HG03135 (cell line): ENCODE measurements around the gene HNRNPM.
"Not testable (repeated sequence)": the region's sequence is repeated elsewhere in the genome, so short reads cannot be mapped to it uniquely, and the experiment has no call there.

ENCODE experiments used
- ATAC-seq: cut with Tn5 transposase; IDR thresholded peaks from one replicate; pipeline ENCODE4 v1.9.1; 2021; ENCODE audit warnings: mild to moderate bottlenecking, moderate library complexity; ENCODE audit not compliant: unreplicated experiment

Gene HNRNPM, protein sequence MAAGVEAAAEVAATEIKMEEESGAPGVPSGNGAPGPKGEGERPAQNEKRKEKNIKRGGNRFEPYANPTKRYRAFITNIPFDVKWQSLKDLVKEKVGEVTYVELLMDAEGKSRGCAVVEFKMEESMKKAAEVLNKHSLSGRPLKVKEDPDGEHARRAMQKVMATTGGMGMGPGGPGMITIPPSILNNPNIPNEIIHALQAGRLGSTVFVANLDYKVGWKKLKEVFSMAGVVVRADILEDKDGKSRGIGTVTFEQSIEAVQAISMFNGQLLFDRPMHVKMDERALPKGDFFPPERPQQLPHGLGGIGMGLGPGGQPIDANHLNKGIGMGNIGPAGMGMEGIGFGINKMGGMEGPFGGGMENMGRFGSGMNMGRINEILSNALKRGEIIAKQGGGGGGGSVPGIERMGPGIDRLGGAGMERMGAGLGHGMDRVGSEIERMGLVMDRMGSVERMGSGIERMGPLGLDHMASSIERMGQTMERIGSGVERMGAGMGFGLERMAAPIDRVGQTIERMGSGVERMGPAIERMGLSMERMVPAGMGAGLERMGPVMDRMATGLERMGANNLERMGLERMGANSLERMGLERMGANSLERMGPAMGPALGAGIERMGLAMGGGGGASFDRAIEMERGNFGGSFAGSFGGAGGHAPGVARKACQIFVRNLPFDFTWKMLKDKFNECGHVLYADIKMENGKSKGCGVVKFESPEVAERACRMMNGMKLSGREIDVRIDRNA

DNA sequence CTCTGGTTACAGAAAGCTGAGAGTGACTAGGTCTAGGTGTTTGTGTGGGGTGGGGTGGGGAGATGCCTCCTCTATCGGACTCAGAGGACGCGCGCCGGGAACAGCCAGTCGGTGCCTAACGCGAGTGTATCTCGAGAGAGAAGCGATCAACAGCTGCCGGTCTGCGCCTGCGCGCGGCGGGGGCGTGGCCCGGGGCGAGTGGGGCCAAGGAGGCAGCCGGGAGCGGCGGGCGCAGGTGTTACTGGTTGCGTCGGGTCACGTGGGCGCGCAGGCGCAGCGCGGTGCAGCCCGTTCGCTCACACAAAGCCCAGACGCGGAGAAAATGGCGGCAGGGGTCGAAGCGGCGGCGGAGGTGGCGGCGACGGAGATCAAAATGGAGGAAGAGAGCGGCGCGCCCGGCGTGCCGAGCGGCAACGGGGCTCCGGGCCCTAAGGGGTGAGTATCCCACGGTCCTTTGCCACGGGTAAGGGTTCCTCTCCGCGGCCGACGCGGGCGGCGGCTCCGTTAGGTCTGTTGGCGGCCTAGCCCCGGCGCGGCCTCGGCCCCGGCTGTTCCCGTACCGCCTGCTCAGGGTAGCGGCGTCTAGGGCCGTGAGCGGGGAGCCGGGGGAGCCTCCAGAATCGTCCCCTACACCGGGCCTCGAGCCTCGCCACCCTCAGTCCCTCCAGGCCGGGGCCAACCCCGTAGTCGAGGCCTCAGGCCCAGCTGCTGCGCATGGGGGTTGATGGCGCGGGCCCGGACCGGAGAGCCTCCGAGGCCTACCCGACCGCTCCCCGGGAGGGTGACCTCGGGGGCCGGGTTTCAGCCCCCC lies at the start of gene HNRNPM:
HNRNPM (plus strand) TSS at position 299 of the 811 bp plus-strand sequence; CDS start at position 323, 24 bp downstream.
- ATAC-seq = peak; percentile 71

DNA sequence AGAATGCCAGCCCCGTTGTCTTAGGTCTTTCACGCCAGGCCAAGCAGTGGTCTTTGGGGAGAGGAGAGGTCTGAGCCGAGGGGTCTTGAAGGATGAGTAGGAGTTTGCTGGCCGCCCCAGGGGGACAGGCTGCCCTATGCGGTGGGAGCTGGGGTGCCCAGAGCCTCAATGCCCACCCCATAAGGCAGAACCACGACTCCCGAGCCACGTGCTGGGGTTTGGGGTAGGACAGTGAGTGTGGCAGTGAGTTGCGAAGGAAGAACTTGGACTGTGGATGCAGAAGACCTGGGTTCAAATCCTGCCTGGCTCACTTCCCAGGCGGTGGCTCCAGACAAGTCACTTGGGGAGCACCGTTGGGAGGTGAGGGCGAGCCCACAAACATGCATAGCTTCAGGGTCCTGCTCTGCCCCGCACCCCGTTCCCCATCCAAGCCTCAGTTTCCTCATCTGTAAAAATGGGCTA lies 49.1 kb upstream of the HNRNPM start:
- no peak for ATAC-seq

DNA sequence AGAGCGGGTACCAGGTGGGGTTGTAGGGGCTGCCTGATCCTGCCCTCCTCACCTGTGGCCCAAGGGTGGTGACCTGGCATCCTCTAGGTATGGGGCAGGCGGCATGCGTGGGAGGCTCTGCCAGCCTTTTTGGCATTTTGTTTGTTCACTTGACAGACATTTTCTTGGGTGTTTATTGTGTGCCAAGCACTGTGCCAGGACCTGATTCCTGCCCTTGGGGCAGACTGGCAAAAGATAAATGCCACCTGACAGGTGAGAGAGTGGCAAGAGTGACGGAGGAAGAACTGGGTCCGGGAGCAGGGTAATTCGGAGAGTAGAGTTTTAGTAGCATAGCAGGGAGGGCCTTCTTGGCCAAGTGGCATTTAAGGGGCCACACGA lies 48.6 kb upstream of the HNRNPM start:
- ATAC-seq = no peak

DNA sequence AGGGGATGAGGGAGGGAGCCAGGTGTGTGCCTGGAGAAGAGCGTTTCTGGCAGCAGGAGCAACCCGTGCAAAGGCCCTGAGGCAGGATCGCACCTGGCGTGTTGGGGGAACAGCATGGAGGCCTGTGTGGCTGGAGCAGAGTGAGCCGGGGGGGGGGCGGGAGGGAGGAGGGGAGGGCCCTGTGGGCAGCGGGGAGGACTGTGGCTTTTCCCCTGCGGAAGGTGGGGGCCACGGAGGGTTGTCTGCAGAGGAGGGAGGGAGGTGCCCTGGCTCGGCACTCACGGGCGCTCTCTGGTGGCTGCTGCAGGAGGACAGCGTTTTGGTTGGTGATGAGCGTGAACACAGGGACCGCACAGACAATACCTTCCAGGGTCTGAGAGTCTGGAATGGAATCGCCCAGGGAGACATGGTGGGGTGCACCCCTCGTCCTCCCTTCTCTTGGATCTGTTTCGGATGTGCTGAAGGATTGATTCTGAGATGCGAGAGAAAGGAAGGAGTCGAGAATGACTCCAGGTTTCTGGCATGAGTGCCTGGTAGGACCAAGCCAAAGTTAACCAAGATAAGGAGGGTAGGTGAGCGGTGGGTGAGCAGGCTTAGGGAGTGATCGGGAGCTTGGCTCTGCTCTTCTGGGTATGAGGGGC lies 48.1 kb upstream of the HNRNPM start:
- ATAC-seq = peak; percentile 51

DNA sequence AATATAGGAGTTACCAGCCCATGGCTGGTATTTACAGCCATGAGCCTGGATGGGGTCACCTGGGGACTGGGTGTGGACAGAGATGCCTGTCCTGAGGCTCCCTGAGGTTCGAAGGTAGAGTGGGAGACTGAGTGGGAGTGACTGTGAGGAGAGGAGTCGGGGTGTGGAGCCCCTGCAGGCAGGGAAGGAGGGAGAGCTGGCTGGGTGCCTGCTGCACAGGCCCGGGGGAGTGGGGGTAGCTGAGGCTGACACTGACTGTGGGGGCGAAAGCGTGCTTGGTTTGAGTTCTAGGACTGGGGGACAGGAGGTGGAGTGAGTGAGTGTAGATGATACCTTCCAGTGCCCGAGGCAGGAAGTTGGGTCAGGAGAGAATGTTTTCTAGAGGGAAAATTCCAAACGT lies 47.5 kb upstream of the HNRNPM start:
- no peak for ATAC-seq

DNA sequence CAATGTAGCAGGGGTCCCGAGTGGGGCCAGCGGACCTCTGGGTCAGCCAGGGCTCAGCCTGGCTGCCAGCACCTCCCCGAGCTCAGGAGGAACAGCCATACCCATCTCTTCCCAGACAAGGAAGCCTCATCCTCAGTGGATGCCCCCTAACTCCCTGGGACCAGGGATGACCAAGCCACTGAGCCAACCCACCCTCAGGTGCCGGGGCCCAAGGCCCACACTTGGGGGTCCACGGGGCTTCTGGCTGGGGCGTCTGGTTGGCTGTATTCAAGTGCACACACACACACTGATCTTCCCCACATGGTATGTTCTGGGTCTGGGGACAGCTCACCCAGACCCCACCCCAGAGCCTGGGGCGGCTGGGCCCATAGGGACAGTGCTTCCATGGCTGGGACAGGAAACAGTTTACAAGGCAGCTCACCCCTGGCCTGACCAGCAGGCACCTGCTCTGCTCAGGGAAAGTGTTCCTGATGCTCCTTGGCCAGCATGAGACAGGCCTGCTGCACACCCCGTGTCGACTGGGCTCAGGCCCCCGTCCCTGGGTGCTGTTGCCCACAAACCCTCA lies 46.9 kb upstream of the HNRNPM start:
- no peak for ATAC-seq

DNA sequence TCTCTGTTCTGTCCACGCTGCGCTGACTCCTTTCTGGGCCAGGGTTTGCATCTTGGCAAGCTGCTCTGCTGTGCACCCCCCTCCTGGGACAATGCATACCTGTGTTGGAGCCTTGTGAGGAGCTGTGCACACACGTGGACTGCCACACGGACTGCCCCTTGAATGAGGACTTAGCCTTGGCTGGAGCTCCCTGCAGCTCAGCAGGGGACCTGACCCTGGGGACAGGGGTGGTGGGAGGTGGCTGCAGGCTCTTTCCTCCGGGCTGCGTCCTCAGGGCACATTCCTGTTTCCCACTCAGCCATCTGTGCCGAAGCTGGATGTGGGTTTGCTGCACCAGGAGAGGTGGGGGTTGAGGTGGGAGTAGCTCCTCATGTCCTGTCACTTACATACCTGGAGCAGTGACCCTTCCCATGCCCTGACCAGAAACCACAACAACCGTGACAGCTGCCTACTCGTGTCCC lies 46.4 kb upstream of the HNRNPM start:
- no peak for ATAC-seq

DNA sequence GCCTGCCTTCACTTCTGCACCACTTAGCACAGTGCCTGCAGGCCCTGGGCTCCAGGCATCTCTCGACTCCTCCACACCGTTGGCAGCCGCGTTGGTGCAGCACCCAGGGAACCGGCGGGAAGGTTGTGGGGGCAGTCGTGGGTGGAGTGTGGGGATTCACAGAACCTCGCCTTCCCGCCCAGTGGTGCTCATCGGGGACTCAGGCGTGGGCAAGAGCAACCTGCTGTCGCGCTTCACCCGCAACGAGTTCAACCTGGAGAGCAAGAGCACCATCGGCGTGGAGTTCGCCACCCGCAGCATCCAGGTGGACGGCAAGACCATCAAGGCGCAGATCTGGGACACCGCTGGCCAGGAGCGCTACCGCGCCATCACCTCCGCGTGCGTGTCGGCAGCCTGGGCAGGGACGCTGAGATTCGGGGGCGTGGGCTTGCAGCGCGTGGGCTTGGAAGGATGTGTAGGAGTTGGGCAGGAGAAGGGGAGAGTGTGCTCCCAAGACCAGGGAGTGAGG lies 45.0 kb upstream of the HNRNPM start:
- no peak for ATAC-seq

DNA sequence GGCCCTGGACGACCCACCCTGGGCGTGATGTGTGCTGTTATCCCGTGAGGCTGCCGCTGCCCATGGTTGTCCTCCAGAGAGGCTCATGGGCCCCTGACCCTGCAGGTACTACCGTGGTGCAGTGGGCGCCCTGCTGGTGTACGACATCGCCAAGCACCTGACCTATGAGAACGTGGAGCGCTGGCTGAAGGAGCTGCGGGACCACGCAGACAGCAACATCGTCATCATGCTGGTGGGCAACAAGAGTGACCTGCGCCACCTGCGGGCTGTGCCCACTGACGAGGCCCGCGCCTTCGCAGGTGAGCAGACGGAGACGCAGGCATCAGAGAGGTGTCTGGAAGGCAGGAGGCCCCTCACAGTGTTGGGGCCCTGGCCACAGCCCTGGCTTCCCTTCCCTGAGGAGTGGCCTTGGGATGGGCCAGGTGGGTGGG lies 42.8 kb upstream of the HNRNPM start:
- ATAC-seq = no peak

DNA sequence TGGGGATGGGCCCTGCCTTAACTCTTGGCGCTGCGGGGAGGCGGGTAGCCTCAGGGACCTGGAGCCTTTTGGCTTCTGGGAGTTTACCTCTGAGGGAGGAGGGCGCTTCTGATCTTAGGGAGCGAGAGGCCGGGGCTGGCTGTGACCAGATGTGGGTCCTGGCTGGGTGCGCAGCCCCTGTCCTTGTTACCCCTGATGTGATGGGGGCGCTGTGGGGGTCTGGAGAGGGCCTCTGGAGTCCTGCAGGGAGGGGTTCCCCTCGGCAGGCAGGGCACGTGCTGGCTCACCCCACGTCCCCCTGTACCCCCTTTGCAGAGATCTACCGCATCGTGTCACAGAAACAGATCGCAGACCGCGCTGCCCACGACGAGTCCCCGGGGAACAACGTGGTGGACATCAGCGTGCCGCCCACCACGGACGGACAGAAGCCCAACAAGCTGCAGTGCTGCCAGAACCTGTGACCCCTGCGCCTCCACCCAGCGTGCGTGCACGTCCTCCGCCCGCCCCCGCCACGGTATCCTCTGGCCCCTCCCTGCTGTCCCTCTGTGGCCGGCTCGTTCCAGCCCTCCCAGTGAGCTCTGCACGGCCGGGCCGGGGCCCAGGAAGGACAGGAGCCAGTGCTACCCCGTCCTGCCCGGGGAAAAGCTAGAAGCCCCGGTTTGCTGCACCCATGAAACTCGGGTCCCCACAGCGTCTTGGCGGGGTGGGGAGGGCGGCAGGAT lies 41.5 kb upstream of the HNRNPM start:
- ATAC-seq = no peak

DNA sequence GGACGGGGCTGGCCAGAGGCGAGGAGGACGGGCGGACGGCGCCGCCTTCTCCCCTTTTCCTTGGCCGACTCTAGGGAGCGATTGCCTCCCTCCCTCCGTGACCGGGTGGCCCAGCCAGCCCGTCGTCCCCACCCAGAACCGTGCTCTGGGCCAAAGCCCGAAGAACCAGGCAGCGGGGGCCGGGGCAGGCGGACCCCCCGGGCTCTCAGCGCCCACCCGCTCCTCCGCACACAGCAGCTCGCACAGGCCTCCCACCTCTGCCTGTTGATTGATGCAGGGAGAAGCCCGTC lies 41.0 kb upstream of the HNRNPM start:
- no peak for ATAC-seq

DNA sequence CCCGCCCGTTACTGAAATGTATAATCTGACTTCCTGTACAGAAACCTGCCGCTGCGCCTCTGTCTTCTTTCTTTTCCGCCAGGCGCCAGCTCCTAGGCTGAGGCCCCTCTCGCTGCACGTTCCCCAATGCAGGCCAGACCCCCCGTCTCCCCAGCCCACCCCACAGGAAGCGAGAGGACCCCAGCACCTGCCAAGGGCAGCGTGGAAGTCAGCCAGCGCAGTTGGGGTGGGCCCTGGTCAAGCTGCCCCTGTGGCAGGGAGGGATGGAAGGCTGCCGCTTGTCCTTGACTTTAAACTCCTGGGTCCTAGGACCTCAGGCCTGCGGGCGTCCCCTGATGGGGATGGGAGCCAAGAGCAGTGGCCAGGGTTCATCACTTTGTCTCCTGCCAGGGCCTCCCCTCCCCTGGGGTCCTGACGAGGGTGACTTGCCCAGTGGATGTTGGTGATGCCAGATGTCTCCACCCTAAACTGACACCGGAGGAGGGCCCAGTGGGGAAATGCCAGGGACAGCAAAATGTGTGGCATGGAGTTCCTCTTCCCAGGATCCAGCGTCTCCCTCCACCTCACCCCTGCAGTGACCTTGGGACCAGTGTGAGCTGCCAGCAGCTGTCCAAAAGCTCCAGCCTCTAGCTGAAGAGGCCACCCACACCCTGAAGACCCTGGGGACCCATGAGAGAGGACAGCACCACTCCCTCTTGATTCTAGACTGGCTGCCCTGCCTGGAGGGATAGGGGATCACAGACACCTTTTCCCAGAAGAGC lies 40.2 kb upstream of the HNRNPM start:
- ATAC-seq = no peak

DNA sequence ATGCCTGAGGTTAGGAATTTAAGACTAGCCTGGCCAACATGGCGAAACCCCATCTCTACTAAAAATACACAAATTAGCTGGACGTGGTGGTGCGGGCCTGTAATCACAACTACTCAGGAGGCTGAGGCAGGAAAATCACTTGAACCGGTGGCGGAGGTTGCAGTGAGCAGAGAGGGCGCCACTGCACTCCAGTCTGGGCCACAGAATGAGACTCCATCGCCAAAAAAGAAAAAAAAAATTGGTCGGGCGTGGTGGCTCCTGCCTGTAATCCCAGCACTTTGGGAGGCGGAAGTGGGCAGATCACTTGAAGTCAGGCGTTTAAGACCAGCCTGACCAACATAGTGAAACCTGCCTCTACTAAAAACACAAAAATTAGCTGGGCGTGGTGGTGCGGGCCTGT lies 34.1 kb upstream of the HNRNPM start:
- ATAC-seq = not testable (repeated sequence)

DNA sequence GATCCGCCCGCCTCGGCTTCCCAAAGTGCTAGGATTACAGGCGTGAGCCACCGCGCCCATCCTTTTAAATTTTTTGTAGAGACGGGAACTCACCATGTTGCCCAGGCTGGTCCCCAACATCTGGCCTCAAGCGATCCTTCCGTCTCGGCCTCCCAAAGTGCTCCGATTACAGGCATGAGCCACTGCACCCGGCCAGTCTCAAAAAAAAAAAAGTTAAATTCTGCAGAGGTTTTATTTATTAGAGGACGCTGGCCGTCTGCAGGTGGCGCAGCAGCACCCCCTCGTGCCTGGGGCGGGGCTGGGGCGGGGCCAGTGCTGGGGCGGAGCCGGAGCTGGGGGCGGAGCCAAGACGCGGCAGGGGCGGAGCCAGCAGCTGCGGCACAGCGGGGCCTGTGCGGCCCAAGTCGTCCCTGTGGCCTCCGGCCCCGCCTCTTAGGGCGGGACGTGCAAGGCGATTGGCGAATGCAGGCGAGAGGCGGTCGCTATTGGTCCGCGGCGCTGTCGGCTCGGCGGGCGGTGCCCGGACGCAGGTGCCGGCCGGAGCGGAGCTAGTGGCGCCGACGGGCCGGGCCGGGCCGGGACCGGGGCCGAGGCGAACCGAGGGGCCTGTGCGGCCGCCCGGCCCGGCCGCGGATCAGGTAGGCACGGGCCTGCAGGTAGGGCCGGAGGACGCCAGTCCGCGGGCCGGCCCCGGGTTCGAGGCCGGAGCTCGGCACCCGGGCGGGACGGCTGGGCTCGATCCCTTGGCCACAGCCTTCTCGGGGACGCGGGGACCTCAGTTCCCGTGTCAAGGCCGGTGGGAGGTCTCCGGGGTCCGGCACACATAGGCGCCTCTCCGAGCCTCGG lies 31.8 kb upstream of the HNRNPM start, which contains the start of gene MARCHF2:
MARCHF2 (plus strand) TSS at position 523 of the 846 bp plus-strand sequence. CDS start 8,536 bp downstream, outside the sequence.
- ATAC-seq = peak; percentile 99

DNA sequence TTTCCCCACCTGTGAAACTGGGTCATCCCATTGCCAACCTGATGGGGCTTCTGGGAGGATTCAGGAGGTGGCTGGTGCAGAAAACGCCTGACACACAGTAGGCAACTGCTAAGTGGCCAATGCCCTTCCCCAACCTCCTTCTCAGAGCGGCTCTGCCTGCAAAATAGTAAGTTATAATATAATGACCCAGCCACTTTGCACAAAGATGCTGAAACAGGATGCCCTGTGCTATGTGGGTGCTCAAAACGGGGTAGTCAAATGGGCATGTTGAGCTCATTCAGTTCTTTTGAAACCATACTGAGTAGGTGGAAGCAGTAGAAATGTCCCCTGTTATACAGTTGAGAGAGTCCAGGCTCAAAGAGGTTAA lies 31.2 kb upstream of the HNRNPM start:
- no peak for ATAC-seq

DNA sequence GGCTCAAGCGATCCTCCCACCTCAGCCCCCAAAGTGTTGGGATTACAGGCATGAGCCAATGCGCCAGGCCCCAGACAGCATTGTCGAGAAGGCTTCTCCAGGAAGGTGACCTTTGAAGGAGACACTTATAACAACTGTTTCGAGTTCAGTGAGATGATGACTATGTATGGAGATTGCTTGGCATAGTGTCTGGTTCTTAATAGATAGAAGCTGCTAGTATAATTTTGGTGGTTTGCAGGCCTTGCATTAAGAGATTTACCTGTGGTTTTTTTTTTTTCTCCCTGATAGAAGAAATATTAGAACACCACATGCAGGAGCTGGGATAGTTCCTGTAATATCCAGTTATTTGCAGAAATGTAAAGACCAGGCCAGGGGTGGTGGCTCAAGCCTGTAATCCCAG lies 28.0 kb upstream of the HNRNPM start:
- no peak for ATAC-seq

DNA sequence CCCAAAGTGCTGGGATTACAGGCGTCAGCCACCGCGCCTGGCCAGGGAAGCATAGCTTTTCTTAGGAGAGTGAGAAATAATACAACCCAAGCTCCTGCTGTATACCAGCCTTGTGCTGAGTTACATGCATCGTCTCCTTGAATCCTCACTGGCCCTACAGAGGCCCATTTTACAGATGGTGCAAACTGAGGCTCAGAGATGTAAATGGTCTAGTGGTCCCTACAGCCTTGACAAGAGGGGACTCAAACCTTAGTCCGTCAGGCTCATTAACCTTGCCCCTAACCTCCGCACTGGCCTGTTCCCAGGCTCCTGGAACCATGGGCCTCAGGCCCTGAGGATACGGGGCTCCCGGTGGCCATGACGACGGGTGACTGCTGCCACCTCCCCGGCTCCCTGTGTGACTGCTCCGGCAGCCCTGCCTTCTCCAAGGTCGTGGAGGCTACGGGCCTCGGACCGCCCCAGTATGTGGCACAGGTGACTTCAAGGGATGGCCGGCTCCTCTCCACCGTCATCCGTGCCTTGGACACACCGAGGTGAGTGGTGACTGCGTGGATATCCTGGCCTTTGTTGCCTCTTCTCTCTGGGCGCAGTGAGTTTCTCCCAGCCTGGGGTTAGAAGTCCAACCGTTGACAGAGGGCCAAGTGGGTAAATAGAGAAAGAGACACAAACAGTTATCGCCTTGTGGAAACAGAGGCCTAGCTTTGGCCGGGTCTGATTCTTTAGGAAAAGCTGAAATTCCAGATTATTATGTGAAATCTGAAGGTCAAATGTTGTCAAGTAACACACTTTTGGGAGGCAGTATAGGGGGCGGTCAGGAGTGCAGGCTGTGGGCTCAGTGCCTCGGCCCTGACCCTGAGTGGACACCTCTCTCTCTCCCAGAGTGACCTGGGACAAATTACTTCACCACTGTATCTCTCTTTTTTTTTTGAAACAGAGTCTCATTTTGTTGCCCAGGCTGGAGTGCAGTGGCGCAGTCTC lies 23.0 kb upstream of the HNRNPM start:
- ATAC-seq = no peak
